Pancreas (tissue), 10 donors: ENCODE results near the gene DLGAP4. TPM values are rescaled to one million over a fixed set of nuclear protein-coding genes. Genes with fewer than 3 reads are reported as not detected.

Experiments
- ATAC-seq, 4 donors: fragments of 200-7000 bp; cut with Tn5 transposase; one replicate each; pipeline versions ENCODE4 v1.8.0 to v1.9.1; 2020; ENCODE audit warnings: mild to moderate bottlenecking in 4 of 4, moderate library complexity in 4 of 4
- DNase-seq, 6 donors: peaks; one replicate each; pipeline ENCODE4 v3.0.0-alpha.2; 2020
- FAIRE-seq: peaks from 2 replicates; lab custom pipeline; 2012; peaks lifted over from hg19 to GRCh38; lab: Jason Lieb, UNC
- H3K27ac ChIP-seq, 4 donors: fragments of 200-600 bp; sonication (generic); 1 replicate in 3 of 4; 2 replicates in 1 of 4; pipeline versions ENCODE4 v1.5.0 to v1.8.0; 2020
- H3K27me3 ChIP-seq, 4 donors: fragments of 200-600 bp; one replicate each; pipeline ENCODE4 v1.8.0; 2021
- H3K36me3 ChIP-seq, 3 donors: fragments of 200-600 bp; sonication (generic) in 1 of 3; one replicate each; pipeline versions ENCODE4 v1.5.0 to v1.8.0; 2020 to 2021
- H3K4me1 ChIP-seq, 3 donors: fragments of 200-600 bp; one replicate each; pipeline ENCODE4 v1.8.0; 2021
- H3K4me3 ChIP-seq, 4 donors: fragments of 200-600 bp; sonication (generic) in 2 of 4; one replicate each; pipeline versions ENCODE4 v1.5.0 to v1.8.0; 2020 to 2021
- H3K9me3 ChIP-seq, 4 donors: fragments of 200-600 bp; one replicate each; pipeline ENCODE4 v1.8.0; 2021
- WGBS, 2 donors: extraction: QIAGEN DNeasy Blood & Tissue Kit; methylation state at CpG; one replicate each; pipeline ENCODE4 v1.1.7; 2013; 5-methylcytosine and 5-hydroxymethylcytosine counted together
- intact Hi-C, 3 donors: fragments of 100-400 bp; cut with DNase I; formaldehyde crosslinking; loops; one replicate each; pipeline versions ENCODE4 v1.11.1 to v1.14.2; 2022
- polyA plus RNA-seq, 2 donors: library from polyadenylated mRNA; stranded (reverse); fragments of 200-250 nt; gene quantifications; one replicate each; pipeline ENCODE4 v1.2.3, GENCODE V29; 2013
- total RNA-seq, 6 donors: library from RNA; stranded (reverse); fragmentation: NEBNext Ultra II Directional in 4 of 6; extraction: Animal tissue kit (Norgen Biotek cat#: 25700) in 4 of 6; gene quantifications; one replicate each; pipeline versions ENCODE4 v1.2.1 to v1.2.4, GENCODE V29; 2021 to 2023
- TF ChIP-seq, protein P1 (sequence below), 4 donors: fragments of 200-600 bp; sonication (generic) in 3 of 4; IDR thresholded peaks; one replicate each; pipeline versions ENCODE4 v1.5.0 to v1.8.0; 2021; ENCODE audit warnings: antibody characterized with exemption in 4 of 4
- donor health status: healthy with polysubstance abuse.
- donor health status: DM: no; HTN: no; CAD: no; lungs with moderate emphysema.
- donor health status: DM: no; HTN: no; CAD: no.
- donor health status: control.
- donor health status: control.
- donor health status: Bipolar disorder and iron deficiency.
- donor health status: DM: yes; HTN: yes; CAD: no.
- donor health status: DM: no; HTN: no; CAD: no.
- donor health status: DM: no; HTN: no; CAD: no.
- donor health status: DM: yes; HTN: yes; CAD: no.

DLGAP4 gene
- total and polyA plus RNA-seq, 8 donors: 28.6 to 49.5 (median 42.6) TPM

DNA sequence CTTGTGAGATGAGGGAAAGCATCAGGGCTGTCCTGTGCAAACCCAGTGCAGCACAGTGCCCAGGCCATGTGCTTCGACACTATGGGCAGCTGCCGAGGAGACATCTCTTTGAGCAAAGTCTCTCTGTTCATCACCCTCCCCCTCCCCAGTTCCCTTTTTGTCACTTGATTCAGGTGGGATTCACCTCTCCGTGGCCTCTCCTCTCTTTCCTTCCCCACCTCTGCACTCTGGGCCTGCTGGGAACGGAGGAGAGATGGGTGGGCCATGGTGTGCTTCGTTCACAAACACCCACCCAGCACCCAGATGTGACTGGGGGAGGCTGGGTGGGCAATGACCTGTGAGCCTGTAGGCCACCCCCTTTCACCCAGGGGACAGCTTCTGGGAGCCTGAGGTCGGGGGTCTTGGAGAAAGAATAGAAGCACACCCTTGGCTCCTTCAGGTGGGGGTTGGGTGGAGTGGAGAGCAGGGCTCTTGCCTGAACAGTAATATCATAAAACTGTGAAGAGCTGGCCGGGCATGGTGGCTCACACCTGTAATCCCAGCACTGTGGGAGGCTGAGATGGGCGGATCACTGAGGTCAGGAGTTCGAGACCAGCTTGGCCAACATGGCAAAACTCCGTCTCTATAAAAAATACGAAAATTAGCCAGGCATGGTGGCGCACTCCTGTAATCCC, 33.5 kb upstream of the DLGAP4 start:
- no peaks in the 10 kb centered on the region for H3K4me1 ChIP-seq
- no peaks in the 10 kb centered on the region for H3K27me3 ChIP-seq
- no peak for ATAC-seq
- FAIRE-seq: no peak
- no peak overlapping the region for H3K4me3 ChIP-seq
- no peak for DNase-seq
- no peaks in the 10 kb centered on the region for H3K36me3 ChIP-seq
- TF ChIP-seq, protein P1, sequence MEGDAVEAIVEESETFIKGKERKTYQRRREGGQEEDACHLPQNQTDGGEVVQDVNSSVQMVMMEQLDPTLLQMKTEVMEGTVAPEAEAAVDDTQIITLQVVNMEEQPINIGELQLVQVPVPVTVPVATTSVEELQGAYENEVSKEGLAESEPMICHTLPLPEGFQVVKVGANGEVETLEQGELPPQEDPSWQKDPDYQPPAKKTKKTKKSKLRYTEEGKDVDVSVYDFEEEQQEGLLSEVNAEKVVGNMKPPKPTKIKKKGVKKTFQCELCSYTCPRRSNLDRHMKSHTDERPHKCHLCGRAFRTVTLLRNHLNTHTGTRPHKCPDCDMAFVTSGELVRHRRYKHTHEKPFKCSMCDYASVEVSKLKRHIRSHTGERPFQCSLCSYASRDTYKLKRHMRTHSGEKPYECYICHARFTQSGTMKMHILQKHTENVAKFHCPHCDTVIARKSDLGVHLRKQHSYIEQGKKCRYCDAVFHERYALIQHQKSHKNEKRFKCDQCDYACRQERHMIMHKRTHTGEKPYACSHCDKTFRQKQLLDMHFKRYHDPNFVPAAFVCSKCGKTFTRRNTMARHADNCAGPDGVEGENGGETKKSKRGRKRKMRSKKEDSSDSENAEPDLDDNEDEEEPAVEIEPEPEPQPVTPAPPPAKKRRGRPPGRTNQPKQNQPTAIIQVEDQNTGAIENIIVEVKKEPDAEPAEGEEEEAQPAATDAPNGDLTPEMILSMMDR (IDR thresholded peaks at IDR 0.05): no peak
- intact Hi-C loops: no loop called here
- H3K9me3 ChIP-seq: no peaks in the 10 kb centered on the region
- no peak overlapping the region for H3K27ac ChIP-seq
- WGBS, 2 donors: 73 to 84% methylated on average over 12 of the region's 12 CpGs

- WGBS, 2 donors: 63 to 73% methylated on average over 12 of the region's 12 CpGs
- ATAC-seq (no peak), FAIRE-seq (no peak)
Measured at GRCh38 chr20:36273414-36274180, 32.5 kb upstream of the DLGAP4 start.

DNA sequence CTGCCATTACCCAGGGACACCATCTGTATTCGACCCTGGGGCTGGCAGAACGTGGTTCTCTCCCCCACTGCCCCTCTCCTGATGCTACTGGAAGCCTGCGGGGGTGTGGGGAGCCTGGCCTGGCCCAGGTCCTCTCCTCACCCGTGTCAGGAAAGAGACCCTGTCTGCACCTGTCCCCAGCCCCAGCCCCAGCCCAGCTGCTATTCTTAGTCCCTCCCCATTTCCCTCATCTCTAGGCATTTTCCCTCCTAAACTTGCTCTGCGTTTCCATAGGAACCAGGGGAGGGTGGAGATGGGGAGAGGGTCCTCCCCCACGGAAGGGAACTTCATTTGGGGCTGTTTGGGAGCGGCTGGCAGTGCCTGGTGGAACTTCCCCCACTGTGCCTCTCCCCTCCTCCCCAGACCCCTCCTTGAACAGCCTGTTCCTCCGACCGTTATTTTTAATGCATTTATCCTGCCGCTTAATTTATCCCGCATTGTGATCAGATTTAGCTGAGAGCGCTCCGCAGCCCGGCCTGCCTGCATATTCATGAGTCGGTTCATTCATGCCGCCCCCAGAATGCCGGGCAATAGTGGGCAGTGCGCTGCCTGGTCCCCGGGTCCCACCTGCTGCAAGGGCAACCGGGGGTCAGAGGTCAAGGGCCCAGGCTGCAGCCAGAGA, 31.8 kb upstream of the DLGAP4 start:
- H3K9me3 ChIP-seq: no peaks in the 10 kb centered on the region
- FAIRE-seq: no peak
- no peak for ATAC-seq
- H3K27me3 ChIP-seq: no peaks in the 10 kb centered on the region
- no peaks in the 10 kb centered on the region for H3K4me1 ChIP-seq
- H3K27ac ChIP-seq: no peak overlapping the region
- H3K36me3 ChIP-seq: no peaks in the 10 kb centered on the region
- H3K4me3 ChIP-seq: no peak overlapping the region
- DNase-seq: no peak
- WGBS, 2 donors: 52 to 59% methylated on average over 20 of the region's 20 CpGs
- TF ChIP-seq, protein P1 (IDR thresholded peaks at IDR 0.05): no peak
- intact Hi-C loops: no loop called here

More at GRCh38 chr20:36273414-36274180, 32.5 kb upstream of the DLGAP4 start:
- DNase-seq: no peak
- H3K9me3 ChIP-seq: no peaks in the 10 kb centered on the region
- H3K27me3 ChIP-seq: no peaks in the 10 kb centered on the region
- no peaks in the 10 kb centered on the region for H3K4me1 ChIP-seq
- H3K4me3 ChIP-seq: no peak overlapping the region
- TF ChIP-seq, protein P1 (IDR thresholded peaks at IDR 0.05): no peak
- no peak overlapping the region for H3K27ac ChIP-seq
- no peaks in the 10 kb centered on the region for H3K36me3 ChIP-seq
- intact Hi-C loops: no loop called here

GRCh38 chr20:36275011-36275410, 31.1 kb upstream of the DLGAP4 start:
- DNase-seq: no peak
- H3K4me3 ChIP-seq: no peak overlapping the region
- H3K4me1 ChIP-seq: no peaks in the 10 kb centered on the region
- no peaks in the 10 kb centered on the region for H3K36me3 ChIP-seq
- H3K9me3 ChIP-seq: no peaks in the 10 kb centered on the region
- no peak for ATAC-seq
- WGBS, 2 donors: 60% methylated on average over 5 of the region's 5 CpGs
- TF ChIP-seq, protein P1 (IDR thresholded peaks at IDR 0.05): no peak
- intact Hi-C loops: no loop called here
- H3K27ac ChIP-seq: no peak overlapping the region
- H3K27me3 ChIP-seq: no peaks in the 10 kb centered on the region
- FAIRE-seq: no peak
